Hindlimb muscle (tissue), 1 donor: ENCODE measurements around the gene MDC1. TPM values are rescaled to one million over a fixed set of nuclear protein-coding genes. Genes with fewer than 3 reads are reported as not detected.
"Not testable (repeated sequence)": the region's sequence is repeated elsewhere in the genome, so short reads cannot be mapped to it uniquely, and the experiment has no call there.

Experiments
- DNase-seq: peaks from one replicate; pipeline ENCODE4 v3.0.0-alpha.2; 2013
- polyA plus RNA-seq: library from polyadenylated mRNA; unstranded; fragments of 120-200 nt; gene quantifications from one replicate; pipeline ENCODE4 v1.2.1, GENCODE V29; 2013; ENCODE audit not compliant: insufficient read length

MDC1 gene
- polyA plus RNA-seq, 1 donor, result 27.0 TPM

- DNase-seq, result no peak
Observed at GRCh38 chr6:30679765-30680535, 37.1 kb downstream of the MDC1 start.

GRCh38 chr6:30678964-30679726 is 37.9 kb downstream of the MDC1 start:
- peak; percentile 86 for DNase-seq

GRCh38 chr6:30676660-30677285 is 40.3 kb downstream of the MDC1 start:
- no peak for DNase-seq

GRCh38 chr6:30672445-30673253 is 44.4 kb downstream of the MDC1 start, which contains the start of gene DHX16:
DHX16 (minus strand) TSS chr6:30673006; CDS start chr6:30672841, 165 bp downstream.
- DNase-seq, result peak; percentile 97

- DNase-seq, result no peak
Observed at GRCh38 chr6:30670760-30671527, 46.1 kb downstream of the MDC1 start.

- not testable (repeated sequence) for DNase-seq
Observed at GRCh38 chr6:30666300-30666699, 50.8 kb downstream of the MDC1 start.

GRCh38 chr6:30664994-30665767 is 51.9 kb downstream of the MDC1 start:
- no peak for DNase-seq

- DNase-seq, result not testable (repeated sequence)
Observed at GRCh38 chr6:30657922-30658321, 59.2 kb downstream of the MDC1 start.

- no peak for DNase-seq
Observed at GRCh38 chr6:30657454-30657853, 59.6 kb downstream of the MDC1 start.

GRCh38 chr6:30656513-30656912 is 60.6 kb downstream of the MDC1 start:
- no peak for DNase-seq

- no peak for DNase-seq
Observed at GRCh38 chr6:30655743-30656094, 61.4 kb downstream of the MDC1 start.

- no peak for DNase-seq
Observed at GRCh38 chr6:30654798-30655742, 62.0 kb downstream of the MDC1 start.

- no peak for DNase-seq
Observed at GRCh38 chr6:30651143-30651542, 65.9 kb downstream of the MDC1 start.

Other genes starting within 250 kb of the MDC1 start
- gene HLA-E, start 227.8 kb downstream of the MDC1 start, polyA plus RNA-seq, result 86.9 TPM
- 57.1 TPM for gene GNL1, start 160.8 kb downstream of the MDC1 start, polyA plus RNA-seq
- gene PRR3, start 160.0 kb downstream of the MDC1 start, polyA plus RNA-seq, result 22.3 TPM
- 54.8 TPM for gene ABCF1, start 145.8 kb downstream of the MDC1 start, polyA plus RNA-seq
- 37.0 TPM for gene PPP1R10, start 100.0 kb downstream of the MDC1 start, polyA plus RNA-seq
- gene MRPS18B, start 99.4 kb downstream of the MDC1 start, polyA plus RNA-seq, result 59.6 TPM
- 21.3 TPM for gene ATAT1, start 90.4 kb downstream of the MDC1 start, polyA plus RNA-seq
- gene C6orf136, start 70.1 kb downstream of the MDC1 start, polyA plus RNA-seq, result 15.5 TPM
- gene DHX16, start 44.3 kb downstream of the MDC1 start, polyA plus RNA-seq, result 27.7 TPM
- gene PPP1R18, start 30.6 kb downstream of the MDC1 start, polyA plus RNA-seq, result 41.8 TPM
- 41.9 TPM for gene NRM, start 26.3 kb downstream of the MDC1 start, polyA plus RNA-seq
- 777 TPM for gene TUBB, start 3.1 kb upstream of the MDC1 start, polyA plus RNA-seq
- gene FLOT1, start 25.4 kb upstream of the MDC1 start, polyA plus RNA-seq, result 120 TPM
- gene IER3, start 27.3 kb upstream of the MDC1 start, polyA plus RNA-seq, result 13.0 TPM
- 86.4 TPM for gene DDR1, start 167.2 kb upstream of the MDC1 start, polyA plus RNA-seq
- gene GTF2H4, start 190.9 kb upstream of the MDC1 start, polyA plus RNA-seq, result 19.9 TPM
- 37.2 TPM for gene VARS2, start 197.0 kb upstream of the MDC1 start, polyA plus RNA-seq
- not detected for gene SFTA2, start 214.9 kb upstream of the MDC1 start, polyA plus RNA-seq
- not detected for gene MUCL3, start 223.7 kb upstream of the MDC1 start, polyA plus RNA-seq